ENCODE results near the gene MINDY1.

GRCh38 chr1:150995896-150996295 lies 10.8 kb downstream of the MINDY1 start:
- TF ChIP-seq POU6F1 (CRISPR knock-in tag; IDR thresholded peaks at IDR 0.05; ENCODE audit: borderline replicate concordance, low read depth) (no peak), ZFP3 (CRISPR knock-in tag; IDR thresholded peaks at IDR 0.05) (no peak), BACH2 (CRISPR knock-in tag; IDR thresholded peaks at IDR 0.05; ENCODE audit: borderline replicate concordance) (no peak)
